Pancreas (tissue), 10 donors: ENCODE data around the gene NDST4. TPM values are rescaled to one million over a fixed set of nuclear protein-coding genes. Genes with fewer than 3 reads are reported as not detected.

Experiments
- ATAC-seq, 4 donors: fragments of 200-7000 bp; cut with Tn5 transposase; one replicate each; pipeline versions ENCODE4 v1.8.0 to v1.9.1; 2020; ENCODE audit warnings: mild to moderate bottlenecking in 4 of 4, moderate library complexity in 4 of 4
- DNase-seq, 6 donors: peaks; one replicate each; pipeline ENCODE4 v3.0.0-alpha.2; 2020
- FAIRE-seq: peaks from 2 replicates; lab custom pipeline; 2012; peaks lifted over from hg19 to GRCh38; lab: Jason Lieb, UNC
- H3K27ac ChIP-seq, 4 donors: fragments of 200-600 bp; sonication (generic); 1 replicate in 3 of 4; 2 replicates in 1 of 4; pipeline versions ENCODE4 v1.5.0 to v1.8.0; 2020
- H3K27me3 ChIP-seq, 4 donors: fragments of 200-600 bp; one replicate each; pipeline ENCODE4 v1.8.0; 2021
- H3K36me3 ChIP-seq, 3 donors: fragments of 200-600 bp; sonication (generic) in 1 of 3; one replicate each; pipeline versions ENCODE4 v1.5.0 to v1.8.0; 2020 to 2021
- H3K4me1 ChIP-seq, 3 donors: fragments of 200-600 bp; one replicate each; pipeline ENCODE4 v1.8.0; 2021
- H3K4me3 ChIP-seq, 4 donors: fragments of 200-600 bp; sonication (generic) in 2 of 4; one replicate each; pipeline versions ENCODE4 v1.5.0 to v1.8.0; 2020 to 2021
- H3K9me3 ChIP-seq, 4 donors: fragments of 200-600 bp; one replicate each; pipeline ENCODE4 v1.8.0; 2021
- WGBS, 2 donors: extraction: QIAGEN DNeasy Blood & Tissue Kit; methylation state at CpG; one replicate each; pipeline ENCODE4 v1.1.7; 2013; 5-methylcytosine and 5-hydroxymethylcytosine counted together
- intact Hi-C, 3 donors: fragments of 100-400 bp; cut with DNase I; formaldehyde crosslinking; loops; one replicate each; pipeline versions ENCODE4 v1.11.1 to v1.14.2; 2022
- polyA plus RNA-seq, 2 donors: library from polyadenylated mRNA; stranded (reverse); fragments of 200-250 nt; gene quantifications; one replicate each; pipeline ENCODE4 v1.2.3, GENCODE V29; 2013
- total RNA-seq, 6 donors: library from RNA; stranded (reverse); fragmentation: NEBNext Ultra II Directional in 4 of 6; extraction: Animal tissue kit (Norgen Biotek cat#: 25700) in 4 of 6; gene quantifications; one replicate each; pipeline versions ENCODE4 v1.2.1 to v1.2.4, GENCODE V29; 2021 to 2023
- TF ChIP-seq, protein P1 (sequence below), 4 donors: fragments of 200-600 bp; sonication (generic) in 3 of 4; IDR thresholded peaks; one replicate each; pipeline versions ENCODE4 v1.5.0 to v1.8.0; 2021; ENCODE audit warnings: antibody characterized with exemption in 4 of 4
- donor health status: healthy with polysubstance abuse.
- donor health status: DM: no; HTN: no; CAD: no; lungs with moderate emphysema.
- donor health status: DM: no; HTN: no; CAD: no.
- donor health status: control.
- donor health status: control.
- donor health status: Bipolar disorder and iron deficiency.
- donor health status: DM: yes; HTN: yes; CAD: no.
- donor health status: DM: no; HTN: no; CAD: no.
- donor health status: DM: no; HTN: no; CAD: no.
- donor health status: DM: yes; HTN: yes; CAD: no.

Gene NDST4
- total and polyA plus RNA-seq, 8 donors = not detected

DNA sequence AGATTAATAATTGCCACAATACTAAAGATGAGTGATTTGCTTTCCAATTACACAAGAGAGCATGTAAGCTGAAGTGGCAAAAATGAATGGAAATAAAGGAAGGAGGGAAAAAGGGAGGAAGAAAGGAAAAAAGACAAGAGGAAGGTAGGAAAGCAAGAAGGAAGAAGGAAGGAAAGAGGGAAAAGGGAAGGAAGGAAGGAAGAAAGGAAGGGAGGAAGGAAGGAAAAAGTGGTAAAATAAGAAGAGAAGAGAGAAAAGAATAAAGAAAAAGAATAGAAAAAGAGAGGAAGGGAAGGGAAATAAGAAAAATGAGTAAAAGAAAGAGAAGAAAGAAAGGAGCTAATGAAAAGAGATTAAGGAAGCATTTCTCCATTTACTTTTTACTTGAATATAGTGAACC, 4.6 kb downstream of the NDST4 start:
- intact Hi-C loops = no loop called here
- H3K9me3 ChIP-seq = no peaks in the 10 kb centered on the region
- H3K27ac ChIP-seq = no peak overlapping the region
- TF ChIP-seq, protein P1, sequence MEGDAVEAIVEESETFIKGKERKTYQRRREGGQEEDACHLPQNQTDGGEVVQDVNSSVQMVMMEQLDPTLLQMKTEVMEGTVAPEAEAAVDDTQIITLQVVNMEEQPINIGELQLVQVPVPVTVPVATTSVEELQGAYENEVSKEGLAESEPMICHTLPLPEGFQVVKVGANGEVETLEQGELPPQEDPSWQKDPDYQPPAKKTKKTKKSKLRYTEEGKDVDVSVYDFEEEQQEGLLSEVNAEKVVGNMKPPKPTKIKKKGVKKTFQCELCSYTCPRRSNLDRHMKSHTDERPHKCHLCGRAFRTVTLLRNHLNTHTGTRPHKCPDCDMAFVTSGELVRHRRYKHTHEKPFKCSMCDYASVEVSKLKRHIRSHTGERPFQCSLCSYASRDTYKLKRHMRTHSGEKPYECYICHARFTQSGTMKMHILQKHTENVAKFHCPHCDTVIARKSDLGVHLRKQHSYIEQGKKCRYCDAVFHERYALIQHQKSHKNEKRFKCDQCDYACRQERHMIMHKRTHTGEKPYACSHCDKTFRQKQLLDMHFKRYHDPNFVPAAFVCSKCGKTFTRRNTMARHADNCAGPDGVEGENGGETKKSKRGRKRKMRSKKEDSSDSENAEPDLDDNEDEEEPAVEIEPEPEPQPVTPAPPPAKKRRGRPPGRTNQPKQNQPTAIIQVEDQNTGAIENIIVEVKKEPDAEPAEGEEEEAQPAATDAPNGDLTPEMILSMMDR (IDR thresholded peaks at IDR 0.05) = no peak
- no peaks in the 10 kb centered on the region for H3K4me1 ChIP-seq
- H3K36me3 ChIP-seq = no peaks in the 10 kb centered on the region
- FAIRE-seq (no peak), ATAC-seq (no peak), DNase-seq (no peak)
- no peak overlapping the region for H3K4me3 ChIP-seq
- peaks cover 0 to 15% (median 0%) of the 10 kb centered on the region in 4 donors for H3K27me3 ChIP-seq

DNA sequence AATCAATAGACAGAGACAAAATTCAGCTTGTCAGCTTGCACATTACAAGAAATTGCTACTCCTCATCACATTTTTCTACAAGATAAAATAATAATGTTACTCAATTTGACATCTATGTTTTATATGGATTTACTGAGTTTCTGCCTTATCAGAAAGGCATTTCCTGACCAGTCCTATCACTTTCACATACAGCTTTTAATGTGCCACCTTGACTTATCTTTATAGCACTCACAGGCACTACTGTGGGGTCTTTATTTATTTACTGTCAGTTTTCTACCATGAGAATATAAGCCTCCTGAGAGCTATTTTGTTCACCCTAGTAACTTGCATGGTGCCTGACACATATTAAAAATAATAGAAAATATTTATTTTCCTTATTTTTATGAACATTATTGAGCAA, 6.0 kb downstream of the NDST4 start:
- peaks cover 0 to 12% (median 0%) of the 10 kb centered on the region in 4 donors for H3K27me3 ChIP-seq
- ATAC-seq (no peak), DNase-seq (no peak), FAIRE-seq (no peak)
- H3K4me1 ChIP-seq = no peaks in the 10 kb centered on the region
- H3K4me3 ChIP-seq = no peak overlapping the region
- H3K9me3 ChIP-seq = no peaks in the 10 kb centered on the region
- TF ChIP-seq, protein P1 (IDR thresholded peaks at IDR 0.05) = no peak
- no peak overlapping the region for H3K27ac ChIP-seq
- intact Hi-C loops = no loop called here
- no peaks in the 10 kb centered on the region for H3K36me3 ChIP-seq

DNA sequence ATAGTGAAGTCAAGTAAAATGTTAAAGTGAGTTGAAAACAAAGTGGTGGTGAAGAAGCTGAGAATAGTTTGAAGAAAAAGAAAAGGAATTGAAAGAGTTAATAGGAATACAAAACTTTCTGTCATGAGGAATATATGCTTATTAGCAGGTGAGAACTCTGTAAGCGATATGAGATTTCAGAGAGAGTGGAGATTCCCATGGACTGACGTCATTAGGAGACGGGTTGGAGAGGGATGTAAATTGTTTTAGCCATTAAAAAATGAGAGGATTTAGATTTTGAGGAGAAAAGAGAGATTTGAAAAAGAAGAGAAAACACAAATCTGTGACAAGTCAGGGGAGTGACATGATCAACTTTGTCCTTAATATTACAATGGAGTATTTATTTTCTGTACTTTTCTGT, 11.7 kb downstream of the NDST4 start:
- TF ChIP-seq, protein P1 (IDR thresholded peaks at IDR 0.05) = no peak
- Histone ChIP-seq H3K9me3 (no peaks in the 10 kb centered on the region), H3K4me3 (no peak overlapping the region), H3K27ac (no peak overlapping the region), H3K36me3 (no peaks in the 10 kb centered on the region), H3K27me3 (no peaks in the 10 kb centered on the region), H3K4me1 (no peaks in the 10 kb centered on the region)
- no peak for FAIRE-seq
- no peak for ATAC-seq
- intact Hi-C loops = no loop called here
- 52 to 56% methylated on average over 3 of the region's 3 CpGs for WGBS, 2 donors
- DNase-seq = no peak

DNA sequence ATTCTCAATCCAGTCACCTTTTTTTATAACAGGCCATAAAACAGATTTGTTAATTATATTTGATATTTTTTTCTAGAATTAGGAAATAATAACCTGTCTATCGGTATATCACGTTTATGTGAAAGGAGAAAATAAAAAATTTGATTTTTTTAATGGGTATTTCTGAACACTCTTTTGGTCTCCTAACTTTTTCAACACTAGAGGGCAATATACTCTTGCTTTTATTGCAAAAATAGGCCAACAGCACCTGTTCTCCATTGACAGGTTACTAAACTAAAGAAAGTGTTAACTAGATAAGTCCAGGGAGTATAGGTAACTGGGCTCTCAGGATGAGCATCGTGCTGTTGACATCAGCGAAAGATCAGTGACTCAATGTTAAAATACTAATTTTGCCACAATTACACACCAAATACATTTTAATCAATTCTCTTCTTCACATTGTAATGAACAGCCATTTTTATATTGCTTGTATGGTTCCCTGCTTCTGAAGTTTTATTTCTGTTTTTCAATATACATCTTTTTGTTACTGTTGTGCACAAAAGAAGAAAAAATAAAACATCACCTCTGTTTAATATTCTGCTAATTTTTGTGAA, 22.8 kb downstream of the NDST4 start:
- H3K4me1 ChIP-seq = peaks cover 0 to 3% (median 0%) of the 10 kb centered on the region in 3 donors
- intact Hi-C loops = loop anchor here in 1 of 3 donors (10.0 kb wide), 1 partner anchor 764 kb away; no protein-coding TSS in a partner anchor
- H3K4me3 ChIP-seq = no peak overlapping the region
- no peak overlapping the region for H3K27ac ChIP-seq
- DNase-seq (no peak), ATAC-seq (peak in 2 of 4 donors; percentile 51 to 64), FAIRE-seq (peak; percentile 93)
- WGBS, 2 donors = 4% methylated on average over 4 of the region's 4 CpGs
- H3K27me3 ChIP-seq = no peaks in the 10 kb centered on the region
- TF ChIP-seq, protein P1 (IDR thresholded peaks at IDR 0.05) = peak; percentile 36 to 57 (median 42)
- no peaks in the 10 kb centered on the region for H3K9me3 ChIP-seq
- H3K36me3 ChIP-seq = no peaks in the 10 kb centered on the region

DNA sequence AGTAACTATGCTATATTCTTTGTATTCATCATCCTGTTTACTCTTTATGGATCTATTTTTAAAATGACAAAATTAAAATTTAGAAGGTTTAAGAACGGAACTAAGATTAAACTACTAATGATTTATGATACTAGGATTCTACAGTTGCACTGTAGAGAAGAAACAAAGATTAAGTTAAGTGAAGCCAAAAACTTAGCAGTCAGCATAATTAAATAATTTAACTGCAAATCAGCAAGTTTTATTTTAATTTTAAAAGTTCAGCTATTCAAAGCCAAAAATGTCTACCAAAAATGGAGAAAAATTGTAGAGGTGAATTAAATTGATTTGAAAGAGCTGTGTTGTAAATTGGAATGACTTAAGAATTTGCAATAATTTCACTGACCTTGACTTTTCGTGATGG, 30.8 kb downstream of the NDST4 start:
- 57 to 68% methylated on average over 2 of the region's 2 CpGs for WGBS, 2 donors
- FAIRE-seq = no peak
- intact Hi-C loops = no loop called here
- no peak overlapping the region for H3K4me3 ChIP-seq
- no peaks in the 10 kb centered on the region for H3K36me3 ChIP-seq
- TF ChIP-seq, protein P1 (IDR thresholded peaks at IDR 0.05) = no peak
- no peaks in the 10 kb centered on the region for H3K27me3 ChIP-seq
- H3K9me3 ChIP-seq = no peaks in the 10 kb centered on the region
- no peak overlapping the region for H3K27ac ChIP-seq
- DNase-seq = no peak
- no peak for ATAC-seq
- peaks cover 0 to 3% (median 0%) of the 10 kb centered on the region in 3 donors for H3K4me1 ChIP-seq
